Ascending aorta (tissue), 2 donors: ENCODE results near the gene P2RY6. TPM values are rescaled to one million over a fixed set of nuclear protein-coding genes. Genes with fewer than 3 reads are reported as not detected.

Source experiments
- DNase-seq, 2 donors: peaks; one replicate each; pipeline ENCODE4 v3.0.0-alpha.2; 2019; ENCODE audit warnings: low spot score in 2 of 2
- H3K27ac ChIP-seq, 2 donors: fragments of 200-600 bp; sonication (generic); one replicate each; pipeline ENCODE4 v1.5.1; 2016 to 2017; ENCODE audit warnings: mild to moderate bottlenecking in 1 of 2
- H3K27me3 ChIP-seq: fragments of 200-600 bp; sonication (generic); one replicate; pipeline ENCODE4 v1.5.1; 2017
- H3K36me3 ChIP-seq, 2 donors: fragments of 200-600 bp; sonication (generic); one replicate each; pipeline ENCODE4 v1.5.1; 2016
- H3K4me1 ChIP-seq, 2 donors: fragments of 200-600 bp; sonication (generic); one replicate each; pipeline ENCODE4 v1.5.1; 2016 to 2017; ENCODE audit warnings: mild to moderate bottlenecking in 1 of 2
- H3K4me3 ChIP-seq, 2 donors: fragments of 200-600 bp; sonication (generic); one replicate each; pipeline ENCODE4 v1.5.1; 2016 to 2017; ENCODE audit warnings: mild to moderate bottlenecking in 1 of 2
- H3K9me3 ChIP-seq, 2 donors: fragments of 200-600 bp; sonication (generic); one replicate each; pipeline ENCODE4 v1.5.1; 2016
- CTCF ChIP-seq, 3 experiments: fragments of 200-600 bp in 2 of 3; fragments of 450-650 bp in 1 of 3; sonication (generic) in 2 of 3; IDR thresholded peaks; one replicate each; pipeline ENCODE4 v1.5.1; 2016 to 2019; ENCODE audit warnings: antibody characterized with exemption in 3 of 3, mild to moderate bottlenecking in 1 of 3, moderate library complexity in 1 of 3
- intact Hi-C: fragments of 100-400 bp; cut with DNase I; formaldehyde crosslinking; loops from one replicate; pipeline ENCODE4 v1.15.1; 2023
- total RNA-seq: library from RNA; depleted of rRNA; stranded (reverse); fragments of >200 nt; gene quantifications from one replicate; pipeline ENCODE4 v1.1.0, GENCODE V29; 2016

Gene P2RY6
- total RNA-seq, 1 donor from 2014 or later, result 8.8 TPM

- Histone ChIP-seq H3K4me3 (no peak overlapping the region), H3K27ac (peak overlapping the region; percentile 74 to 81), H3K4me1 (peaks cover 27 to 39% of the 10 kb centered on the region in 2 donors), H3K9me3 (no peaks in the 10 kb centered on the region), H3K27me3 (no peaks in the 10 kb centered on the region), H3K36me3 (peaks cover 16 to 26% of the 10 kb centered on the region in 2 donors)
- DNase-seq, result no peak
- intact Hi-C loops, result no loop called here
- no peak for TF ChIP-seq CTCF (IDR thresholded peaks at IDR 0.05)
Observed at GRCh38 chr11:73347067-73347466, 74.9 kb downstream of the P2RY6 start.

Other genes starting within 250 kb of the P2RY6 start
- gene FCHSD2, start 130.0 kb upstream of the P2RY6 start, total RNA-seq, result 16.3 TPM
- 18.3 TPM for gene P2RY2, start 54.1 kb upstream of the P2RY6 start, total RNA-seq
- gene ARHGEF17, start 35.9 kb downstream of the P2RY6 start, total RNA-seq, result 193 TPM
- 25.7 TPM for gene RELT, start 104.1 kb downstream of the P2RY6 start, total RNA-seq